Testis (tissue), 2 donors: ENCODE results near the gene AMACR.

Source experiments
- CTCF ChIP-seq, 3 experiments: fragments of 450-650 bp in 2 of 3; fragments of 200-600 bp in 1 of 3; sonication (generic) in 1 of 3; IDR thresholded peaks; one replicate each; pipeline ENCODE4 v1.5.1; 2016 to 2019; ENCODE audit warnings: antibody characterized with exemption in 3 of 3, mild to moderate bottlenecking in 2 of 3, moderate library complexity in 1 of 3
- POLR2A ChIP-seq: fragments of 450-650 bp; IDR thresholded peaks from one replicate; pipeline ENCODE4 v1.6.1; 2017; ENCODE audit warnings: antibody characterized with exemption, mild to moderate bottlenecking, moderate library complexity

GRCh38 chr5:33978306-33978705 lies 29.5 kb downstream of the AMACR start:
- TF ChIP-seq CTCF (IDR thresholded peaks at IDR 0.05) (no peak), POLR2A (no peak)
